ENCODE measurements around the gene CACNA1F.

The CACNA1F gene

DNA sequence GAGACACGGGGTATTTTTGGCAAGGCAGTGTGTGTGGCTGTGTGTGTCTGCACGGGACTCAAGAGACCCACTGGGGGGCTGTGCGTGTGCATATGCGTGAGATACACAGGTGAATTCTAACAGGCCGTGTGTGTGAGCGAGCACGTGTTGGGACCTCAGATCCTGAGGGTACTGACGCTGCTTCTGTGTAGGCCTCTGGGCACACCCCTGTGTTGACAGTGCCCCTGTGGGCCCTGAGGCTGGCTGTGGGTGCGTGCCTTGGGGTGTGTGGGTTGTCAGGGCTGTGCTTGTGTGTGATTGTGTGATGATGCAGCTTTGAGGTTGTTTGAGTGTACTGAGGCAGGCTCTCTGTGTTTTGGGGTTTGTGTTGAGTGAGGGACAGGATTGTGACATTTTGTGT, 17.4 kb upstream of the CACNA1F start:
- TF ChIP-seq, protein P1, sequence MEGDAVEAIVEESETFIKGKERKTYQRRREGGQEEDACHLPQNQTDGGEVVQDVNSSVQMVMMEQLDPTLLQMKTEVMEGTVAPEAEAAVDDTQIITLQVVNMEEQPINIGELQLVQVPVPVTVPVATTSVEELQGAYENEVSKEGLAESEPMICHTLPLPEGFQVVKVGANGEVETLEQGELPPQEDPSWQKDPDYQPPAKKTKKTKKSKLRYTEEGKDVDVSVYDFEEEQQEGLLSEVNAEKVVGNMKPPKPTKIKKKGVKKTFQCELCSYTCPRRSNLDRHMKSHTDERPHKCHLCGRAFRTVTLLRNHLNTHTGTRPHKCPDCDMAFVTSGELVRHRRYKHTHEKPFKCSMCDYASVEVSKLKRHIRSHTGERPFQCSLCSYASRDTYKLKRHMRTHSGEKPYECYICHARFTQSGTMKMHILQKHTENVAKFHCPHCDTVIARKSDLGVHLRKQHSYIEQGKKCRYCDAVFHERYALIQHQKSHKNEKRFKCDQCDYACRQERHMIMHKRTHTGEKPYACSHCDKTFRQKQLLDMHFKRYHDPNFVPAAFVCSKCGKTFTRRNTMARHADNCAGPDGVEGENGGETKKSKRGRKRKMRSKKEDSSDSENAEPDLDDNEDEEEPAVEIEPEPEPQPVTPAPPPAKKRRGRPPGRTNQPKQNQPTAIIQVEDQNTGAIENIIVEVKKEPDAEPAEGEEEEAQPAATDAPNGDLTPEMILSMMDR (IDR thresholded peaks at IDR 0.05; ENCODE audit: control insufficient read depth, extremely low read depth, insufficient read depth): no peak
- H3K4me3 ChIP-seq (ENCODE audit: low read depth, low read length): no peak overlapping the region
- no peak for DNase-seq (ENCODE audit: low read depth)

DNA sequence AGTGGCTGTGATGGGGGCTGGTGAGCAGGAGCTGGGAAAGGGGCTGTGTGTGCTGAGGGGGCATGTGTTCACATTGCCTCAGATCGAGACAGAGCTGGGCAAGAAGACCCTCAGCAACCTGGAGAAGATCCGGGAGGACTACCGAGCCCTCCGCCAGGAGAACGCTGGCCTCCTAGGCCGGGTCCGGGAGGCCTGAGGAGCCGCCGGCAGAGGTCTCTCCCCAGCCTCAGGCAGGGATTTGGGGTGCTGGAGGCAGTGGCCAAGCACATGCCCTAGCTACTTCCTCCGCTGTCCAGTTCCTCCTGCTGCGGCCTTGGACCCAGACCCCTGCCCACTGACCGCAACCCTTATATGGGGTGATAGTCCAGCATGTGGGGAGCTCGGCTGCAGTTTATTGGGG, 16.9 kb upstream of the CACNA1F start:
- DNase-seq (ENCODE audit: low read depth): no peak
- H3K4me3 ChIP-seq (ENCODE audit: low read depth, low read length): no peak overlapping the region
- TF ChIP-seq, protein P1 (IDR thresholded peaks at IDR 0.05; ENCODE audit: control insufficient read depth, extremely low read depth, insufficient read depth): no peak

GRCh38 chrX:49249616-49250015, 16.5 kb upstream of the CACNA1F start:
- TF ChIP-seq, protein P1 (IDR thresholded peaks at IDR 0.05; ENCODE audit: control insufficient read depth, extremely low read depth, insufficient read depth): no peak
- no peak overlapping the region for H3K4me3 ChIP-seq (ENCODE audit: low read depth, low read length)
- DNase-seq (ENCODE audit: low read depth): no peak

DNA sequence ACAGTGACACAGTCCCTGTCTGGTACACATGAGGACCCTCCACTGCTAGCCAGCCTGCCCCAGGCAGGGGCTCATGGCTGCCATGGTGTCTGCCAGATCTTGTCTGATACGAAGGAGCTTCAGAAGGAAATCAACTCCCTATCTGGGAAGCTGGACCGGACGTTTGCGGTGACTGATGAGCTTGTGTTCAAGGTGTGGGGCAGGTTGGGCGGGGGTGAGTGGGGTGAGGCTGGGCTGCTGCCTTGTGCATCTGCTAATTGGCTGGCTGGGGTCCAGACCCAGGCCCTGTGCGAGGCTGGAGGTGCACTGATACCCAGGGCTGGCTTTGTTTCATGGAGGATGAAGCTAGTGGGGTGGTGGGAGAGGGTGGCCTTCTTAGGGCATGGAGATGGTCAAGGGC, 15.9 kb upstream of the CACNA1F start:
- no peak for DNase-seq (ENCODE audit: low read depth)
- TF ChIP-seq, protein P1 (IDR thresholded peaks at IDR 0.05; ENCODE audit: control insufficient read depth, extremely low read depth, insufficient read depth): no peak
- no peak overlapping the region for H3K4me3 ChIP-seq (ENCODE audit: low read depth, low read length)

GRCh38 chrX:49247916-49248811, 15.0 kb upstream of the CACNA1F start:
- no peak overlapping the region for H3K4me3 ChIP-seq (ENCODE audit: low read depth, low read length)
- DNase-seq (ENCODE audit: low read depth): no peak
- TF ChIP-seq, protein P1 (IDR thresholded peaks at IDR 0.05; ENCODE audit: control insufficient read depth, extremely low read depth, insufficient read depth): no peak

DNA sequence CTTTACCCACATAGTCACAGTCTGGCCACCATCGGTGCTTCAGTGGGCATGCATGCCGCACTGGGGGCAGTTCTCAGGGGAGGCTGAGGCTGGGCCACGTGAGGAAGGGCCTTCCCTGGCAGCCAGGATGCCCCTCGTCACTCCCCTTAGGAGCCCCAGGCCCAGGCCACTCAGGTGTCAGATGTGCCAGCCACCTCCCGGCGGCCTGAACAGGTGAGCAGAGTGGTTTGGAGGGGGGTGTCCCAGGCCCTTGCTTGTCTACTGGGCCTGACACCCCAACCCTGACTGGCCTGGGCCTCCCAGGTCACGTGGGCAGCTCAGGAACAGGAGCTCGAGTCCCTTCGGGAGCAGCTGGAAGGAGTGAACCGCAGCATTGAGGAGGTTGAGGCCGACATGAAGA, 14.2 kb upstream of the CACNA1F start:
- TF ChIP-seq, protein P1 (IDR thresholded peaks at IDR 0.05; ENCODE audit: control insufficient read depth, extremely low read depth, insufficient read depth): no peak
- no peak overlapping the region for H3K4me3 ChIP-seq (ENCODE audit: low read depth, low read length)
- no peak for DNase-seq (ENCODE audit: low read depth)

DNA sequence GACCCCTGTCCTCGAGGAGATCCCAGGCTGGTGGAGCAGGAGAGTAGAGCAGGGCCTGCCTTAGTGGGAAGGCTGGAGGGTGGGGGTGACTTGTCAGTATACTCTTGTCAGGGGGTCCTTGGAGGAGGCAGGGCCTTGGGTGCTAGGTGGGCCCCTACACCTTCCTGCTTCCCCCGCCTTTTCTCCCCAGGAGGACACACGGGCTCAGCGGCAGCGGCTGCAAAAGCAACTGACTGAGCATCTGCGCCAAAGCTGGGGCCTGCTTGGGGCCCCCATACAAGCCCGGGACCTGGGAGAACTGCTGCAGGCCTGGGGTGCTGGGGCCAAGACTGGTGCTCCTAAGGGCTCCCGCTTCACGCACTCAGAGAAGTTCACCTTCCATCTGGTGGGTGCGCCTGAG, 13.4 kb upstream of the CACNA1F start:
- H3K4me3 ChIP-seq (ENCODE audit: low read depth, low read length): no peak overlapping the region
- TF ChIP-seq, protein P1 (IDR thresholded peaks at IDR 0.05; ENCODE audit: control insufficient read depth, extremely low read depth, insufficient read depth): no peak
- DNase-seq (ENCODE audit: low read depth): no peak
